ENCODE data around the gene CEP57L1.
"Not testable (repeated sequence)": the region's sequence is repeated elsewhere in the genome, so short reads cannot be mapped to it uniquely, and the experiment has no call there.

Gene CEP57L1

GRCh38 chr6:109105681-109106080 is 10.4 kb downstream of the CEP57L1 start:
- no peak for DNase-seq (ENCODE audit: low spot score)

DNA sequence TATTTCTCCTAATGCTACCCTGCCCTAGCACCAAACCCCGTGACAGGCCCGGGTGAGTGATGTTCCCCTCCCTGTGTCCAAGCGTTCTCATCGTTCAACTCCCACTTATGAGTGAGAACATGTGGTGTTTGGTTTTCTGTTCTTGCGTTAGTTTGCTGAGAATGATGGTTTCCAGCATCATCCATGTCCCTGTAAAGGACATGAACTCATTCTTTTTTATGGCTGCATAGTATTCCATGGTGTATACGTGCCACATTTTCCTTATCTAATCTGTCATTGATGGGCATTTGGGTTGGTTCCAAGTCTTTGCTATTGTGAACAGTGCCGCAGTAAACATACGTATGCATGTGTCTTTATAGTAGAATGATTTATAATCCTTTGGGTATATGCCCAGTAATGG is 14.4 kb downstream of the CEP57L1 start:
- DNase-seq (ENCODE audit: low spot score) = not testable (repeated sequence)

GRCh38 chr6:109112663-109113062 is 17.4 kb downstream of the CEP57L1 start:
- DNase-seq (ENCODE audit: low spot score) = not testable (repeated sequence)

- DNase-seq (ENCODE audit: low spot score) = no peak
Measured at GRCh38 chr6:109117346-109118035, 22.2 kb downstream of the CEP57L1 start.

DNA sequence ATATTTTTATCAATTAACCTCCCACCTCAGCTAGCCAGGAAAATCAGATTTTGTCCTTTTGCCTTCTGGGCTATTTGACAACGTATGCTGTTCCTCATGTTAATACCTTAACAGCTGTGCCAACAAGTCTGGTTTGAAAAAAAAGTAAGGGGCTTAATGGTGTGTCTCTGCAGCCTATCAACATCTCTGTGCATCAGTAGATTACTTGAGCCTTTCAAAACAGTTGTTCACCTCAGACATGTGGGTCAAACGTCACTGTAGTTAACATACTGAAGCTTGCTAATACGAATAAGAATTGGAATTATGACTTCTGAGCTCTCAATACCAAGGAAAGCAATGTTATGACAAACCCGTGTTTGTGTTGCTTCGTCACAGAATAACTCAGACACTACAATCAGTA is 23.0 kb downstream of the CEP57L1 start:
- DNase-seq (ENCODE audit: low spot score) = no peak

- DNase-seq (ENCODE audit: low spot score) = no peak
Measured at GRCh38 chr6:109118871-109119354, 23.6 kb downstream of the CEP57L1 start.

DNA sequence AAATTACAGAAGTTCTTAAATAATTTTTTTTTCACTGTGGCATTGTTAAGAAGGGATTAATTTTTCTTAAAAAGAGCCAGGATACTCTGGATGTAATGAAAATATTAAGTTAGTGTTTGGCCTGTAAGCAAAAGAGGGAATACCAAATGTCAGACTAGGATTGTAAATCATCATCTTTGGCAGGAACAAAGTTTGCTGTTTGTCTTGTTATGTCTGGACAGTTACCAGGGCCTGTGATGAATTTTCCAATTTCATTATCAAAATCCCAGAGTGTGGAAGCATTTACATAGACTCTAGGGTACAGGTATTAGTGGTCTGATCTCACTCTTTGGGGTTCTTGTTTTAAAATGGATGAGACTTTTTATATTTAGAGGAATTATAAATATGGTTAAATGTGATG is 26.1 kb downstream of the CEP57L1 start:
- no peak for DNase-seq (ENCODE audit: low spot score)

- no peak for DNase-seq (ENCODE audit: low spot score)
Measured at GRCh38 chr6:109124219-109124618, 28.9 kb downstream of the CEP57L1 start.

- no peak for DNase-seq (ENCODE audit: low spot score)
Measured at GRCh38 chr6:109125504-109125903, 30.2 kb downstream of the CEP57L1 start.

- DNase-seq (ENCODE audit: low spot score) = no peak
Measured at GRCh38 chr6:109130065-109130464, 34.8 kb downstream of the CEP57L1 start.

GRCh38 chr6:109135600-109135999 is 40.3 kb downstream of the CEP57L1 start:
- not testable (repeated sequence) for DNase-seq (ENCODE audit: low spot score)

GRCh38 chr6:109136039-109136438 is 40.7 kb downstream of the CEP57L1 start:
- DNase-seq (ENCODE audit: low spot score) = not testable (repeated sequence)

DNA sequence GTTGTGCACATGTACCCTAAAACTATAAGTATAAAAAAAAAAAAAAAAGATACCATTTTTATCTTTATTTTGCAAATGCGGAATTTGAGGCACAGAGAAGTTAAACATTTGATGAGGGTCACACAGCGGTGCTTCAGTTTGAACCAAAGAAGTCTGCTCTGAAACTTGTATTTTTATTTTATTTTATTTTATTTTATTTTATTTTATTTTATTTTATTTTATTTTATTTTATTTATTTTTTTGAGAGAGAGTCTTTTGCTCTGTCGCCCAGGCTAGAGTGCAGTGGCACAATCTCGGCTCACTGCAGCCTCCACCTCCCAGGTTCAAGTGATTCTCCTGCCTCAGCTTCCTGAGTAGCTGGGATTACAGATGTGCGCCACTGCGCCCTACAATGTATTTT is 41.2 kb downstream of the CEP57L1 start:
- DNase-seq (ENCODE audit: low spot score) = not testable (repeated sequence)

DNA sequence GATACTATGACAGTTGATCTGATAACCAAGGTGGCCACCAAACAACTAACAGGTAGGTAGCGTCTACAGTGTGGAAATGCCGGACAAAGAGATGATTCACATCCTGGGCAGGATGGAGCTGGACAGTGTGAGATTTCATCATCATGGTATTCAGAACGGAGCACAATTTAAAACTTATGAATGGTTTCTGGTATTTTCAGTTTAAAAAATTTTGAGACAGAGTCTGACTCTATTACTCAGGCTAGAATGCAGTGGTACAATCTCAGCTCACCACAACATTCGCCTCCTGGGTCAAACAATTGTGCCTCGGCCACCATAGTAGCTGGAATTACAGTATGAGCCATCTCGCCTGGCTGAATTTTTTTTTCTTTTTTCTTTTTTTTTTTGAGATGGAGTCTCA is 43.8 kb downstream of the CEP57L1 start:
- no peak for DNase-seq (ENCODE audit: low spot score)

GRCh38 chr6:109142067-109142466 is 46.8 kb downstream of the CEP57L1 start:
- not testable (repeated sequence) for DNase-seq (ENCODE audit: low spot score)

GRCh38 chr6:109143191-109143590 is 47.9 kb downstream of the CEP57L1 start:
- no peak for DNase-seq (ENCODE audit: low spot score)

DNA sequence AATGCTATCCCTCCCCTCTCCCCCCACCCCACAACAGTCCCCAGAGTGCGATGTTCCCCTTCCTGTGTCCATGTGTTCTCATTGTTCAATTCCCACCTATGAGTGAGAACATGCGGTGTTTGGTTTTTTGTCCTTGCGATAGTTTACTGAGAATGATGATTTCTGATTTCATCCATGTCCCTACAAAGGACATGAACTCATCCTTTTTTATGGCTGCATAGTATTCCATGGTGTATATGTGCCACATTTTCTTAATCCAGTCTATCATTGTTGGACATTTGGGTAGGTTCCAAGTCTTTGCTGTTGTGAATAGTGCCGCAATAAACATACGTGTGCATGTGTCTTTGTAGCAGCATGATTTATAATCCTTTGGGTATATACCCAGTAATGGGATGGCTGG is 52.9 kb downstream of the CEP57L1 start:
- not testable (repeated sequence) for DNase-seq (ENCODE audit: low spot score)

DNA sequence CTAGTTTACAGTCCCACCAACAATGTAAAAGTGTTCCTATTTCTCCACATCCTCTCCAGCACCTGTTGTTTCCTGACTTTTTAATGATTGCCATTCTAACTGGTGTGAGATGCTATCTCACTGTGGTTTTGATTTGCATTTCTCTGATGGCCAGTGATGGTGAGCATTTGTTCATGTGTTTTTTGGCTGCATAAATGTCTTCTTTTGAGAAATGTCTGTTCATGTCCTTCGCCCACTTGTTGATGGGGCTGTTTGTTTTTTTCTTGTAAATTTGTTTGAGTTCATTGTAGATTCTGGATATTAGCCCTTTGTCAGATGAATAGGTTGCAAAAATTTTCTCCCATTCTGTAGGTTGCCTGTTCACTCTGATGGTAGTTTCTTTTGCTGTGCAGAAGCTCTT is 53.4 kb downstream of the CEP57L1 start:
- DNase-seq (ENCODE audit: low spot score) = not testable (repeated sequence)

DNA sequence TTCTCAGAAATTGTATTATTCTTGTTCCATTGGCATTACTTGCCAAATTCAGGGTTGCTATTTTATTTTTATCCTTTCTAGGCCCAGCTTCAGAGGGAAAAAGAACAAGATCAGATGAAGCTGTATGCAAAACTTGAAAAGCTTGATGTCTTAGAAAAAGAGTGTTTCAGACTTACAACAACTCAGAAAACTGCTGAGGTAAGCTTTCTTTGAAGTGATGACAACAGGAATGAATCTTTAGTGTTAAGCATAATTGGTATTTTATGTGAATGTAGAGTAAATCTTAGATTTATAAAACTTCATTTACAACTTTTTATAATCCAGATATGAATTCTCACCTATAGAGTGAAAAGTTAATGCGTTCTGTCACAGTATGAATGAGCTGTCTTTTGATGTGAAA is 58.4 kb downstream of the CEP57L1 start:
- DNase-seq (ENCODE audit: low spot score) = no peak

DNA sequence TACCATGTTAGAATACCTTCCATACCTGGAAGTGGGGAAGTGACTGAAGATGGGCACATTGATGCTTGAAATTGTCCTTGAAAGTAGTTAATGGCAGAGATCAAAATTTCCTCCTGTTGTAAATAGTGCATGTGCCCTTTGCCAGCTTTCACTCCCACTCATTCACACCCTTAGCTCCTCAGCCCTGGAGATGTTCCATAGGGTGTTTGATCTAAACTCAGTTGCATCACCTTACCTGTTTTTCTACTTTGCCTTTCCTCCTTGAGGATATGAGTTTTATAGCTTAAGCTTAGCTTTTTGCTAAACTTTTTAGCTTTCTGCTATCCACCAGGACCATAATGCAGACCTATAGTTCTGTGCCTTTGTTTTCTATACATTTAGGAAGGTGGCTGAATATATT is 69.0 kb downstream of the CEP57L1 start:
- no peak for DNase-seq (ENCODE audit: low spot score)

GRCh38 chr6:109165392-109165974 is 70.2 kb downstream of the CEP57L1 start:
- DNase-seq (ENCODE audit: low spot score) = peak; percentile 41

GRCh38 chr6:109166673-109167072 is 71.4 kb downstream of the CEP57L1 start:
- no peak for DNase-seq (ENCODE audit: low spot score)

DNA sequence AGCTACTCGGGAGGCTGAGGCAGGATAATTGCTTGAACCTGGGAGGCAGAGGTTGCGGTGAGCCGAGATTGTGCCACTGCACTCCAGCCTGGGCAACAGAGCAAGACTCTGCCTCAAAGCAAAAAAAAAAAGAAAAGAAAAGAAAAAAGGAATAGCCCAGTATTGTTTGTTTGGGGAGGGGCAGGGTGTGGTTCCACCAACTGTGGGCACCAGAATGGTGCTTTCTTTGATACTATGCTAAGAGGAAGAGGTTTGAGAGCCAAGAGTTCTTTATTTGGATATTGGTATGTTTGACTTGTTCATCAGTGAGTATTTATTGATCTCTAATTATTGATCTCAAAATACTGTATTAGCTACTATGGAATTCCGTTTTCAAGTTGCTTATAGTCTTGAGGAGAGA is 72.3 kb downstream of the CEP57L1 start:
- DNase-seq (ENCODE audit: low spot score) = no peak

DNA sequence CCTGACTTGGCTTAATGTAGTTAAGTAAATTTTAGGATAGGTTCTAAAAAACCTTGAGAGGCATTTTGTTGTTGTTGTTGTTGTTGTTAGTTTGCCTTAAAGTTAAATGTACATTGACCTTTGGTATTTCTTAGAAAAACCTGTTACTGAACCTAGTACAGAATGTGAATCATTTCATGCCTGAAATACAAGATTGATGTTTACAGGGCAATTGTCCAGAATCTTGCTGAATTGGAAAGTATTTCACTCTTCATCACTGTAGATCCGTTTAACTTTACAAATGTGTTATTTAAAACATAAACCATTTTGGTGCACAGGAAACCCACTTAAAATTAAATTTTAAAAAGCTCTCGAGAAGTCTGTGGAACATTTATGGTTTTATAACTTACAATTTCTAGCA is 75.0 kb downstream of the CEP57L1 start:
- DNase-seq (ENCODE audit: low spot score) = no peak
